AG09319 (cell line): ENCODE data around the gene INPPL1.
"Not testable (repeated sequence)": the region's sequence is repeated elsewhere in the genome, so short reads cannot be mapped to it uniquely, and the experiment has no call there.

Source experiments
- DNase-seq: peaks from one replicate; pipeline ENCODE4 v3.0.0-alpha.2; 2010; ENCODE audit warnings: low read depth; ENCODE audit errors: extremely low read depth
- TF ChIP-seq, protein P1 (sequence below): IDR thresholded peaks from 2 replicates; pipeline ENCODE4 v1.5.1; 2011; ENCODE audit warnings: low read depth, mild to moderate bottlenecking, inconsistent platforms, low read length, moderate library complexity

Gene INPPL1

DNA sequence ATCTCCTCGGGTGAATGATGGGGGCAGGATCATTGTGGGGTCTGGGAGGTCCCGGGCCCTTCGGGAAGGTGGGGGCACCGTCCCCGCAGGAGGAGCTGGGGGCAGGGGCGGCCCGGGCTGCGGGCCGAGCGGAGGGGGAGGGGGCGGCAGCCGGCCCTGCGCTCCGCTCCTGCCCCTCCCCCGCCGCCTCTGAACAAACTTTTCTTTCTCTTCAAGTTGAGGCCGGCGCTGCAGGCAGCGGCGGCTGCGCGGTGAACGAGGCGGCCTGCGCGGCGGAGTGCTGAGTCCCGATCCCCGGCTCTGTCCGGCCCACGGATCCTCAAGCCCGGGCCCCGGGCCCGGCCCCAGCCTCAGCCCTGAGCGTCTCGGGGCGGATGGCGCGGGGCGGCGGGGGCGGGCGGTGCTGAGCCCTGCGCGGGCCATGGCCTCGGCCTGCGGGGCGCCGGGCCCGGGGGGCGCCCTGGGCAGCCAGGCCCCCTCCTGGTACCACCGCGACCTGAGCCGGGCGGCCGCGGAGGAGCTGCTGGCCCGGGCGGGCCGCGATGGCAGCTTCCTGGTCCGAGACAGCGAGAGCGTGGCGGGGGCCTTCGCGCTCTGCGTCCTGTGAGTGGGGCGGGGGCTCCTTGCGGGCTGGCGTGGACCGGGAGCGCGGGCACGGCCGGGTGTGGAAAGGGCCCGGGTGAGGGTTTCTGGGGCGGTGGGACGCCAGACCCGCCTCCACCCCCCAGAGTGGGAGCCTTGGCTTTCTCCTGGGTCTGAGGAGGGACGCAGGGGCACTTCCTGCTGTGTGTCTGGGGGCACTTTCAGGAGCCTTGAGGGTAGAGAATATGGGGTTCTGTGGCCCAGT lies at the start of gene INPPL1:
TSS of gene INPPL1 (plus strand) at position 204 of the 847 bp plus-strand sequence. CDS start at position 422, 218 bp downstream.
- DNase-seq: no peak
- TF ChIP-seq, protein P1, sequence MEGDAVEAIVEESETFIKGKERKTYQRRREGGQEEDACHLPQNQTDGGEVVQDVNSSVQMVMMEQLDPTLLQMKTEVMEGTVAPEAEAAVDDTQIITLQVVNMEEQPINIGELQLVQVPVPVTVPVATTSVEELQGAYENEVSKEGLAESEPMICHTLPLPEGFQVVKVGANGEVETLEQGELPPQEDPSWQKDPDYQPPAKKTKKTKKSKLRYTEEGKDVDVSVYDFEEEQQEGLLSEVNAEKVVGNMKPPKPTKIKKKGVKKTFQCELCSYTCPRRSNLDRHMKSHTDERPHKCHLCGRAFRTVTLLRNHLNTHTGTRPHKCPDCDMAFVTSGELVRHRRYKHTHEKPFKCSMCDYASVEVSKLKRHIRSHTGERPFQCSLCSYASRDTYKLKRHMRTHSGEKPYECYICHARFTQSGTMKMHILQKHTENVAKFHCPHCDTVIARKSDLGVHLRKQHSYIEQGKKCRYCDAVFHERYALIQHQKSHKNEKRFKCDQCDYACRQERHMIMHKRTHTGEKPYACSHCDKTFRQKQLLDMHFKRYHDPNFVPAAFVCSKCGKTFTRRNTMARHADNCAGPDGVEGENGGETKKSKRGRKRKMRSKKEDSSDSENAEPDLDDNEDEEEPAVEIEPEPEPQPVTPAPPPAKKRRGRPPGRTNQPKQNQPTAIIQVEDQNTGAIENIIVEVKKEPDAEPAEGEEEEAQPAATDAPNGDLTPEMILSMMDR: no peak

DNA sequence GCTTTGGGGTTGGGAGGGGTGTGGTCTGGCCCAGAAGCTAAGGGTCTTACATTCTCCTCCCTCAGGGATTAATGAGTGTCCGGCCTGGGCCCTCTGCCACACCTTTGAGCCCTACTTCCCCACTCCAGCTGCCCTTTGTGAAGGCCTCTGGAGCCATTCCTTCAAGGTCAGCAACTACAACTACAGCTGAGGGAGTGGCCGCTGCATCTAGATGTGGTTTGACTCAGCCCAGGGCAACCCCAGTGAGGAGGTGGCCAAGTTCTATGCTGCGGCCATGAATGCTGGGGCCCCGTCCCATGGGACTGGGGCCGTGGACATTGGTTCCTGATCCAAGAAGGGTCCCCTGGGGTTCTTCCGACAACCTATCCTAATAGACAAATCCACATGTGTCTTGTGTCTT lies 46.9 kb upstream of the INPPL1 start:
- DNase-seq: no peak
- TF ChIP-seq, protein P1: no peak

- DNase-seq: no peak
- TF ChIP-seq, protein P1: no peak
Measured at GRCh38 chr11:72179049-72179803, 45.3 kb upstream of the INPPL1 start.

- DNase-seq: no peak
- TF ChIP-seq, protein P1: no peak
Measured at GRCh38 chr11:72179804-72180396, 44.7 kb upstream of the INPPL1 start.

- not testable (repeated sequence) for DNase-seq
Measured at GRCh38 chr11:72180892-72181552, 43.5 kb upstream of the INPPL1 start.

GRCh38 chr11:72181553-72181958 lies 43.0 kb upstream of the INPPL1 start:
- not testable (repeated sequence) for DNase-seq

GRCh38 chr11:72188267-72188666 lies 36.3 kb upstream of the INPPL1 start:
- TF ChIP-seq, protein P1: no peak

More at GRCh38 chr11:72188267-72188666, 36.3 kb upstream of the INPPL1 start:
- no peak for DNase-seq
